MCF 10A (cell line): Measurements from ENCODE around the gene IKZF5. TPM values are rescaled to one million over a fixed set of nuclear protein-coding genes. Genes with fewer than 3 reads are reported as not detected.

Experiments
- BruUV-seq: library from RNA; stranded (reverse); fragments of 400-500 nt; replicated peaks from 2 replicates; lab custom pipeline; 2021; lab: Mats Ljungman, UMichigan
- CTCF ChIA-PET: fragments of 300-600 bp; sonication (Branson Sonifier 250); formaldehyde crosslinking; extraction: SDS; loops from one replicate; lab custom pipeline; 2021; ENCODE audit warnings: antibody characterized with exemption, inconsistent platforms; lab: Yijun Ruan, JAX
- POLR2A ChIA-PET: fragments of 300-600, 350-650 bp; sonication (Branson Sonifier 250); formaldehyde crosslinking; extraction: SDS; loops from one replicate; lab custom pipeline; 2020; ENCODE audit warnings: antibody characterized with exemption, inconsistent platforms; lab: Yijun Ruan, JAX
- DNase-seq: peaks from one replicate; pipeline ENCODE4 v3.0.0-alpha.2; 2018; ENCODE audit not compliant: unreplicated experiment
- H3K27ac Mint-ChIP-seq: one replicate; pipeline ENCODE4 v1.8.0; 2022; ENCODE audit warnings: mild to moderate bottlenecking, low read depth, mixed read lengths; ENCODE audit not compliant: unreplicated experiment
- H3K27me3 Mint-ChIP-seq: one replicate; pipeline ENCODE4 v1.8.0; 2022; ENCODE audit warnings: mixed read lengths; ENCODE audit not compliant: insufficient read depth, unreplicated experiment
- H3K36me3 Mint-ChIP-seq: one replicate; pipeline ENCODE4 v1.8.0; 2022; ENCODE audit warnings: mild to moderate bottlenecking, moderate library complexity, mixed read lengths; ENCODE audit not compliant: insufficient read depth, unreplicated experiment
- H3K4me1 Mint-ChIP-seq: one replicate; pipeline ENCODE4 v1.8.0; 2022; ENCODE audit warnings: mixed read lengths; ENCODE audit not compliant: insufficient read depth, unreplicated experiment
- H3K4me3 Mint-ChIP-seq: one replicate; pipeline ENCODE4 v1.8.0; 2022; ENCODE audit warnings: mild to moderate bottlenecking, moderate library complexity, mixed read lengths; ENCODE audit not compliant: unreplicated experiment
- H3K9me3 Mint-ChIP-seq: one replicate; pipeline ENCODE4 v1.8.0; 2022; ENCODE audit warnings: mixed read lengths; ENCODE audit not compliant: unreplicated experiment
- intact Hi-C: fragments of 100-400 bp; cut with micrococcal nuclease; formaldehyde crosslinking; loops from 2 replicates; pipeline ENCODE4 v1.14.1; 2022
- total RNA-seq: library from RNA; stranded (reverse); gene quantifications from 2 replicates; pipeline ENCODE4 v1.2.3, GENCODE V29; 2022
- TF ChIP-seq, protein P1 (sequence below): fragments of 200-600 bp; IDR thresholded peaks from one replicate; pipeline ENCODE4 v1.8.0; 2022; ENCODE audit warnings: antibody characterized with exemption, mild to moderate bottlenecking; ENCODE audit not compliant: unreplicated experiment

IKZF5 gene
- total RNA-seq, 1 experiment from 2014 or later, result 16.4 TPM

- Mint-ChIP-seq H3K27me3 (no peaks in the 10 kb centered on the region), H3K27ac (no peak overlapping the region), H3K36me3 (peaks cover 55% of the 10 kb centered on the region), H3K9me3 (no peaks in the 10 kb centered on the region), H3K4me3 (no peak overlapping the region), H3K4me1 (peaks cover 20% of the 10 kb centered on the region)
- no TSS peak for BruUV-seq
- DNase-seq, result no peak
- TF ChIP-seq, protein P1, sequence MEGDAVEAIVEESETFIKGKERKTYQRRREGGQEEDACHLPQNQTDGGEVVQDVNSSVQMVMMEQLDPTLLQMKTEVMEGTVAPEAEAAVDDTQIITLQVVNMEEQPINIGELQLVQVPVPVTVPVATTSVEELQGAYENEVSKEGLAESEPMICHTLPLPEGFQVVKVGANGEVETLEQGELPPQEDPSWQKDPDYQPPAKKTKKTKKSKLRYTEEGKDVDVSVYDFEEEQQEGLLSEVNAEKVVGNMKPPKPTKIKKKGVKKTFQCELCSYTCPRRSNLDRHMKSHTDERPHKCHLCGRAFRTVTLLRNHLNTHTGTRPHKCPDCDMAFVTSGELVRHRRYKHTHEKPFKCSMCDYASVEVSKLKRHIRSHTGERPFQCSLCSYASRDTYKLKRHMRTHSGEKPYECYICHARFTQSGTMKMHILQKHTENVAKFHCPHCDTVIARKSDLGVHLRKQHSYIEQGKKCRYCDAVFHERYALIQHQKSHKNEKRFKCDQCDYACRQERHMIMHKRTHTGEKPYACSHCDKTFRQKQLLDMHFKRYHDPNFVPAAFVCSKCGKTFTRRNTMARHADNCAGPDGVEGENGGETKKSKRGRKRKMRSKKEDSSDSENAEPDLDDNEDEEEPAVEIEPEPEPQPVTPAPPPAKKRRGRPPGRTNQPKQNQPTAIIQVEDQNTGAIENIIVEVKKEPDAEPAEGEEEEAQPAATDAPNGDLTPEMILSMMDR, result no peak
- intact Hi-C loops, result no loop called here
- ChIA-PET CTCF (no interaction called here), POLR2A (interaction anchor here (0.6 to 2.6 kb wide), 4 partner anchors 10 to 15 kb away, joined by 4 to 13 read pairs (median 5); partner anchors contain the start of genes ACADSB, IKZF5 and PSTK)
Measured at GRCh38 chr10:122995936-122996335, 12.7 kb downstream of the IKZF5 start.

DNA sequence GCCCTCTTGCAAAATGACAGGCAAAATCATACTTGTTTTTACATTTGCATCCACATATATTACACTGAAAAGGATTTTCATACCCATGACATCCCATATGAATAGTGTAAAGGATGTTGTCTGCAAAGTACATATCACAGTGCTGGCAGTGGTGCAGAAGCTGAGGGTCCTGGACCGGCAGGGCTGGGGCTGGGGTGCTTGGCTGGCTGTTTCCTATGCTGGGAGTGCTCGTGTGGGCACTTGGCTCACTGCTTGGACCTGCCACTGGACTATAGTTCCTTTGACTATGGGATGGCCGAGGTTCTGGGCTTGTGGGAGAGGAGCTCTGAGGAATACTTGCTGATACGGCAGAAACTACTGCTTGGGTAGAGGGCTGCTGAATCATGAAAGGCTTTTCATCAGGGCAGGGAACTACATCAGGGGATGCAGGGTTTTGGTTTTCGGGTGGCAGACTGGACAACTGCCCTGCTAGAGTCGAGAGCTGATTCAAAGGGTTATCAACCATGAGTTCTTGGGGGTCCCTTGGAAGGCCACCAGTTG lies 14.7 kb downstream of the IKZF5 start:
- H3K27me3 Mint-ChIP-seq, result no peaks in the 10 kb centered on the region
- H3K27ac Mint-ChIP-seq, result no peak overlapping the region
- intact Hi-C loops, result no loop called here
- no peak overlapping the region for H3K4me3 Mint-ChIP-seq
- CTCF ChIA-PET, result interaction anchor here (1.2 kb wide), 1 partner anchor 11 kb away, joined by 5 read pairs; no protein-coding TSS in a partner anchor
- H3K4me1 Mint-ChIP-seq, result peaks cover 4% of the 10 kb centered on the region
- peaks cover 55% of the 10 kb centered on the region for H3K36me3 Mint-ChIP-seq
- BruUV-seq, result TSS peak; percentile 8
- POLR2A ChIA-PET, result interaction anchor here (0.7 to 1.3 kb wide), 2 partner anchors 8 to 14 kb away, joined by 3 to 4 read pairs; partner anchors contain the start of gene PSTK
- TF ChIP-seq, protein P1, result no peak
- no peak for DNase-seq
- no peaks in the 10 kb centered on the region for H3K9me3 Mint-ChIP-seq

DNA sequence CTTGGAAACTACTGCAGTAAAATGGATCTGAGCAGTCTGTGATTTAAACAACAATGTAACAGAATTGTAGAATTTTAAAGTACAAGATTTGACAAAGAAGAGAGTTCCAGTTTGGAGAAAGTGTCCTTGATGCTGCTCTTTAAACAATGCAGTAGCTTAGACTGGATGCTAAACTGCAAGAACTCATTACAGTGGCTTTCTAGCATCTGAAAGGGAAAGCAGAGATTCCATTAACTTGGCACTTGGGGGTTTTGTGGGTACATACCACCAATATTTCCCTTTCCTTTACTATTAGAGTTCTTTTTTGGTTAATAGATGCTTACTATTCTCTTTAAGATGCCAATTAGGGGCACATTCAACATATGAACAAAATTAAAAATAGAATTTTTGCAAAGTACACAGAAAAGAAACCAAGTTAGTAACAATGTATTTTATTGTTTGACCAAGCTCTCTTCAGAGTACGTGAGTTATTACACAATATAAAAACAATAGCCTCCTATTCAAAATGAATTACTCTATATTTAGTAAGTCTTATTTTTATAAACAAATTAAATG lies 16.5 kb downstream of the IKZF5 start:
- Mint-ChIP-seq H3K9me3 (no peaks in the 10 kb centered on the region), H3K4me3 (no peak overlapping the region), H3K27me3 (no peaks in the 10 kb centered on the region), H3K4me1 (no peaks in the 10 kb centered on the region), H3K36me3 (peaks cover 42% of the 10 kb centered on the region), H3K27ac (no peak overlapping the region)
- no peak for DNase-seq
- intact Hi-C loops, result no loop called here
- TF ChIP-seq, protein P1, result no peak
- ChIA-PET POLR2A (interaction anchor here (0.9 to 2.7 kb wide), 3 partner anchors 11 to 18 kb away, joined by 3 to 12 read pairs (median 3); partner anchors contain the start of genes ACADSB and IKZF5), CTCF (interaction anchor here (1.3 to 1.4 kb wide), 2 partner anchors 10 to 12 kb away, joined by 3 to 6 read pairs; no protein-coding TSS in a partner anchor)
- no TSS peak for BruUV-seq

DNA sequence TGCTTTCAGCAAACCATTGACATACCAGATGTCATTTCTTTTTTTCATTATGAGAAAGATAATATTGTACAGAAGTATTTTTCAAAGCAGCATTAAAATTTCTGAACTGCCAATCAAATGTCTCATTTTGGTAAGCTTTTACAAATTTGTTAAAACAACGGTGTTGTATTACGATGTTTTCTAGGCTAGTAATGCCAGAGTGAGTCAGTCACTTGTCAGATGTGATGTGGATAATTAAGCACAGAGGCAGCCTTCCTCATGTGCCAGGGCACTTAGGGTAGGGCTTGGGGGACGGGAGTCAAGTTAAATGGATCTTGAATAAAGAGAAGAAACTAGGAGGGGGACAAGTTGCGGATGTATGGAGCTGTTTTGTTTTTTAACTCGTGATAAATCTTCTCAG lies 18.3 kb downstream of the IKZF5 start:
- BruUV-seq, result no TSS peak
- peaks cover 40% of the 10 kb centered on the region for H3K36me3 Mint-ChIP-seq
- no peaks in the 10 kb centered on the region for H3K9me3 Mint-ChIP-seq
- H3K27me3 Mint-ChIP-seq, result no peaks in the 10 kb centered on the region
- intact Hi-C loops, result no loop called here
- POLR2A ChIA-PET, result interaction anchor here (0.9 to 1.9 kb wide), 5 partner anchors 9 to 18 kb away, joined by 3 to 11 read pairs (median 3); partner anchors contain the start of genes IKZF5 and PSTK
- no peaks in the 10 kb centered on the region for H3K4me1 Mint-ChIP-seq
- CTCF ChIA-PET, result interaction anchor here (1.9 kb wide), 1 partner anchor 10 kb away, joined by 9 read pairs; the partner anchor contains the start of gene PSTK
- peak; percentile 23 for DNase-seq
- TF ChIP-seq, protein P1, result no peak
- peak overlapping the region; percentile 14 for H3K27ac Mint-ChIP-seq
- no peak overlapping the region for H3K4me3 Mint-ChIP-seq
